Heart left ventricle (tissue), 13 donors: ENCODE measurements around the gene COQ6.

ENCODE experiments used
- POLR2A ChIP-seq, 2 donors: fragments of 450-650 bp; IDR thresholded peaks; one replicate each; pipeline ENCODE4 v1.6.1; 2017; ENCODE audit warnings: antibody characterized with exemption in 2 of 2, mild to moderate bottlenecking in 2 of 2, moderate library complexity in 2 of 2
- TF ChIP-seq, protein P1 (sequence below), 12 donors: fragments of 200-600 bp; sonication (generic) in 4 of 12; IDR thresholded peaks; one replicate each; pipeline versions ENCODE4 v1.5.0 to v1.8.0; 2018 to 2022; ENCODE audit warnings: antibody characterized with exemption in 12 of 12, mild to moderate bottlenecking in 5 of 12
- donor health status: ischemic (EF 13 %, LVEDD 7.1; RV severe dilation, severe dysfunction).
- donor health status: DM: no; HTN: yes; CAD: no.
- donor health status: DM: no; HTN: no; CAD: no.
- donor health status: ischemic (EF 25% LVEDD 6.9; RV normal size, moderate dysfunction).
- donor health status: ischemic (EF 25% LVEDD 5.7; RV mildly dilated, moderate dysfunction).
- donor health status: ischemic (EF 35%, LVEDD 5.7; RV mildly dilated, moderate dysfunction).
- donor health status: nonischemic (EF 11% LVEDD 7.7; RV severe dilation, severe dysfunction).
- donor health status: DM: yes; HTN: yes; CAD: no.
- donor health status: PGD.
- donor health status: ischemic (EF 29% LVEDD 5.4; RV normal size, mild dysfunction).
- donor health status: nonischemic (EF 23%, LVEDD 6.1; RV moderate dilation, normal function).

- TF ChIP-seq, protein P1, sequence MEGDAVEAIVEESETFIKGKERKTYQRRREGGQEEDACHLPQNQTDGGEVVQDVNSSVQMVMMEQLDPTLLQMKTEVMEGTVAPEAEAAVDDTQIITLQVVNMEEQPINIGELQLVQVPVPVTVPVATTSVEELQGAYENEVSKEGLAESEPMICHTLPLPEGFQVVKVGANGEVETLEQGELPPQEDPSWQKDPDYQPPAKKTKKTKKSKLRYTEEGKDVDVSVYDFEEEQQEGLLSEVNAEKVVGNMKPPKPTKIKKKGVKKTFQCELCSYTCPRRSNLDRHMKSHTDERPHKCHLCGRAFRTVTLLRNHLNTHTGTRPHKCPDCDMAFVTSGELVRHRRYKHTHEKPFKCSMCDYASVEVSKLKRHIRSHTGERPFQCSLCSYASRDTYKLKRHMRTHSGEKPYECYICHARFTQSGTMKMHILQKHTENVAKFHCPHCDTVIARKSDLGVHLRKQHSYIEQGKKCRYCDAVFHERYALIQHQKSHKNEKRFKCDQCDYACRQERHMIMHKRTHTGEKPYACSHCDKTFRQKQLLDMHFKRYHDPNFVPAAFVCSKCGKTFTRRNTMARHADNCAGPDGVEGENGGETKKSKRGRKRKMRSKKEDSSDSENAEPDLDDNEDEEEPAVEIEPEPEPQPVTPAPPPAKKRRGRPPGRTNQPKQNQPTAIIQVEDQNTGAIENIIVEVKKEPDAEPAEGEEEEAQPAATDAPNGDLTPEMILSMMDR (IDR thresholded peaks at IDR 0.05) = no peak
- TF ChIP-seq POLR2A (IDR thresholded peaks at IDR 0.05) = no peak
Observed at GRCh38 chr14:73958591-73958990, 8.5 kb downstream of the COQ6 start.
